ENCODE data around the gene LRRFIP1. TPM values are rescaled to one million over a fixed set of nuclear protein-coding genes. Genes with fewer than 3 reads are reported as not detected.

LRRFIP1 gene
- polyA plus RNA-seq, 1 experiment: 50.4 TPM

- CTCF ChIA-PET: interaction anchor here (1.2 kb wide), 1 partner anchor 10 kb away, joined by 3 read pairs; no protein-coding TSS in a partner anchor
- DNase-seq (ENCODE audit: low read depth): no peak
- TF ChIP-seq CTCF (IDR thresholded peaks at IDR 0.05; ENCODE audit: insufficient read depth, low read depth, low read length): no peak
- POLR2A ChIA-PET: no interaction called here
- no peak overlapping the region for H3K4me3 ChIP-seq (ENCODE audit: low read depth, low read length)
- no peaks in the 10 kb centered on the region for H3K27me3 ChIP-seq (ENCODE audit: control insufficient read depth, insufficient read depth, low read length)
- peaks cover 10% of the 10 kb centered on the region for H3K36me3 ChIP-seq (ENCODE audit: control insufficient read depth, insufficient read depth, low read length)
These were observed 88.6 kb downstream of the LRRFIP1 start for GRCh38 chr2:237716011-237716410.

- no peak for TF ChIP-seq CTCF (IDR thresholded peaks at IDR 0.05; ENCODE audit: insufficient read depth, low read depth, low read length)
These were observed 90.2 kb downstream of the LRRFIP1 start for GRCh38 chr2:237717366-237718276.

GRCh38 chr2:237718277-237718634 lies 90.9 kb downstream of the LRRFIP1 start:
- Histone ChIP-seq H3K4me3 (ENCODE audit: low read depth, low read length) (no peak overlapping the region), H3K27me3 (ENCODE audit: control insufficient read depth, insufficient read depth, low read length) (no peaks in the 10 kb centered on the region), H3K36me3 (ENCODE audit: control insufficient read depth, insufficient read depth, low read length) (peaks cover 5% of the 10 kb centered on the region)
- ChIA-PET POLR2A (no interaction called here), CTCF (interaction anchor here (0.6 kb wide), 1 partner anchor 16 kb away, joined by 3 read pairs; no protein-coding TSS in a partner anchor)
- no peak for TF ChIP-seq CTCF (IDR thresholded peaks at IDR 0.05; ENCODE audit: insufficient read depth, low read depth, low read length)
- DNase-seq (ENCODE audit: low read depth): no peak

More at GRCh38 chr2:237717366-237718276, 90.2 kb downstream of the LRRFIP1 start:
- H3K4me3 ChIP-seq (ENCODE audit: low read depth, low read length): no peak overlapping the region
- CTCF ChIA-PET: interaction anchor here (0.6 to 1.1 kb wide), 3 partner anchors 15 to 129 kb away, joined by 3 to 5 read pairs (median 3); no protein-coding TSS in a partner anchor
- DNase-seq (ENCODE audit: low read depth): no peak
- H3K27me3 ChIP-seq (ENCODE audit: control insufficient read depth, insufficient read depth, low read length): no peaks in the 10 kb centered on the region
- peaks cover 5% of the 10 kb centered on the region for H3K36me3 ChIP-seq (ENCODE audit: control insufficient read depth, insufficient read depth, low read length)
- POLR2A ChIA-PET: no interaction called here

- POLR2A ChIA-PET: no interaction called here
- CTCF ChIA-PET: interaction anchor here (0.7 kb wide), 1 partner anchor 14 kb away, joined by 3 read pairs; no protein-coding TSS in a partner anchor
These were observed 93.1 kb downstream of the LRRFIP1 start for GRCh38 chr2:237720444-237720843.

More at GRCh38 chr2:237720444-237720843, 93.1 kb downstream of the LRRFIP1 start:
- Histone ChIP-seq H3K27me3 (ENCODE audit: control insufficient read depth, insufficient read depth, low read length) (no peaks in the 10 kb centered on the region), H3K36me3 (ENCODE audit: control insufficient read depth, insufficient read depth, low read length) (peaks cover 4% of the 10 kb centered on the region), H3K4me3 (ENCODE audit: low read depth, low read length) (no peak overlapping the region)
- DNase-seq (ENCODE audit: low read depth): no peak
- no peak for TF ChIP-seq CTCF (IDR thresholded peaks at IDR 0.05; ENCODE audit: insufficient read depth, low read depth, low read length)
